Gastroesophageal sphincter (tissue), 3 donors: ENCODE data around the gene XAB2.

Experiments
- EP300 ChIP-seq: sonication (generic); formaldehyde crosslinking; IDR thresholded peaks from one replicate; pipeline ENCODE4 v1.6.1; 2017; ENCODE audit warnings: antibody characterized with exemption, mild to moderate bottlenecking
- POLR2A ChIP-seq, 2 donors: fragments of 450-650 bp; IDR thresholded peaks; one replicate each; pipeline ENCODE4 v1.6.1; 2017; ENCODE audit warnings: antibody characterized with exemption in 2 of 2, mild to moderate bottlenecking in 2 of 2, moderate library complexity in 1 of 2
- POLR2AphosphoS5 ChIP-seq: sonication (generic); formaldehyde crosslinking; IDR thresholded peaks from one replicate; pipeline ENCODE4 v1.6.1; 2017; ENCODE audit warnings: antibody characterized with exemption
- TF ChIP-seq, protein P1 (sequence below), 4 experiments: fragments of 200-600 bp in 2 of 4; fragments of 450-650 bp in 2 of 4; sonication (generic) in 1 of 4; IDR thresholded peaks; one replicate each; pipeline ENCODE4 v1.5.1; 2017 to 2019; ENCODE audit warnings: antibody characterized with exemption in 4 of 4, mild to moderate bottlenecking in 2 of 4, moderate library complexity in 2 of 4

DNA sequence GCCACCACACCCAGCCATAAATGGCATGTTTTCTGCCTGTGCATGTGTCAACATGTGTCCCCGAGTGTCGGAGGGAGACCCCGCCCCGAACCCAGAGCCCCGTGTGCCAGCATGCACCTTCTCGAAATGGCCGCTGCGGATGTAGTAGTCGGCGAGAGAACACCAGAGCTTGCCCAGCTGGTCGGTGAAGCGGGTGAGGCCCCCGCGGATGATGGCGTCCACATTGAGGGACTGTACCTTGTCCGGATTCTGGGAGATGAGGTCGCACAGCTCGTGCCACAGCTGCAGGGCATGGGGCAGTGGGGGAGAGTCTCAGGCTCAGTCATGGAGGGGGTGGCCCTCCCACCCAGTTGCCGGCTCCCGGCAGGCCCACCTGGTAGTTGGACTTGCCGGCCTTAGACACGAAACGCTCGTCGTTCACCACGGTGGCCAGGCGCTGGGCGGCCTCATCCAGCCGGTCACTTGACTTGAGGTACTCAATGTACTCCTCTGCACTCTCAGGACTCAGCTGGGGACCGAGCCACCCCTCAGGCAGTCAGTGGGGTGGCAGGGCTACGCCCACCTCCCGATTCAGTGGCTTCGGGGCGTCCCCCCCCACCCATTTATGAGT lies 3.5 kb downstream of the XAB2 start:
- TF ChIP-seq, protein P1, sequence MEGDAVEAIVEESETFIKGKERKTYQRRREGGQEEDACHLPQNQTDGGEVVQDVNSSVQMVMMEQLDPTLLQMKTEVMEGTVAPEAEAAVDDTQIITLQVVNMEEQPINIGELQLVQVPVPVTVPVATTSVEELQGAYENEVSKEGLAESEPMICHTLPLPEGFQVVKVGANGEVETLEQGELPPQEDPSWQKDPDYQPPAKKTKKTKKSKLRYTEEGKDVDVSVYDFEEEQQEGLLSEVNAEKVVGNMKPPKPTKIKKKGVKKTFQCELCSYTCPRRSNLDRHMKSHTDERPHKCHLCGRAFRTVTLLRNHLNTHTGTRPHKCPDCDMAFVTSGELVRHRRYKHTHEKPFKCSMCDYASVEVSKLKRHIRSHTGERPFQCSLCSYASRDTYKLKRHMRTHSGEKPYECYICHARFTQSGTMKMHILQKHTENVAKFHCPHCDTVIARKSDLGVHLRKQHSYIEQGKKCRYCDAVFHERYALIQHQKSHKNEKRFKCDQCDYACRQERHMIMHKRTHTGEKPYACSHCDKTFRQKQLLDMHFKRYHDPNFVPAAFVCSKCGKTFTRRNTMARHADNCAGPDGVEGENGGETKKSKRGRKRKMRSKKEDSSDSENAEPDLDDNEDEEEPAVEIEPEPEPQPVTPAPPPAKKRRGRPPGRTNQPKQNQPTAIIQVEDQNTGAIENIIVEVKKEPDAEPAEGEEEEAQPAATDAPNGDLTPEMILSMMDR (IDR thresholded peaks at IDR 0.05) = no peak
- TF ChIP-seq POLR2AphosphoS5 (no peak), POLR2A (IDR thresholded peaks at IDR 0.05) (no peak), EP300 (no peak)
